Fibroblast of lung (primary cell): ENCODE results near the gene CWH43. TPM values are rescaled to one million over a fixed set of nuclear protein-coding genes. Genes with fewer than 3 reads are reported as not detected.

Experiments used
- DNase-seq, 2 donors: peaks; one replicate each; pipeline versions ENCODE4 v3.0.0 to v3.0.0-alpha.2; 2010; ENCODE audit warnings: low read depth in 2 of 2
- H2AFZ ChIP-seq: 2 replicates; pipeline ENCODE4 v1.5.1; 2012; ENCODE audit warnings: low read length, control low read depth, inconsistent platforms
- H3K27ac ChIP-seq: 2 replicates; pipeline ENCODE4 v1.5.1; 2011; ENCODE audit warnings: low read length, control low read depth; ENCODE audit not compliant: insufficient read depth
- H3K27me3 ChIP-seq: 2 replicates; pipeline ENCODE4 v1.5.1; 2011; ENCODE audit warnings: mild to moderate bottlenecking, low read length; ENCODE audit not compliant: control insufficient read depth, insufficient read depth
- H3K36me3 ChIP-seq: 2 replicates; pipeline ENCODE4 v1.5.1; 2011; ENCODE audit warnings: low read length; ENCODE audit not compliant: control insufficient read depth, insufficient read depth
- H3K4me1 ChIP-seq: 2 replicates; pipeline ENCODE4 v1.5.1; 2011; ENCODE audit warnings: low read length; ENCODE audit not compliant: control insufficient read depth, insufficient read depth; ENCODE audit errors: extremely low read depth
- H3K4me2 ChIP-seq: 2 replicates; pipeline ENCODE4 v1.5.1; 2011; ENCODE audit warnings: low read length, control low read depth; ENCODE audit not compliant: insufficient read depth; ENCODE audit errors: extremely low read depth
- H3K4me3 ChIP-seq, 4 experiments: fragments of 200-600 bp in 1 of 4; sonication (generic) in 1 of 4; replicated peaks in 1 of 4; 2 replicates each; pipeline ENCODE4 v1.5.1; 2011 to 2016; ENCODE audit warnings: low read length in 4 of 4, low read depth in 3 of 4, mild to moderate bottlenecking in 3 of 4, control low read depth in 2 of 4, inconsistent platforms in 1 of 4, mixed read lengths in 1 of 4; ENCODE audit not compliant: insufficient read depth in 1 of 4; ENCODE audit errors: control extremely low read depth in 1 of 4
- H3K79me2 ChIP-seq: 2 replicates; pipeline ENCODE4 v1.5.1; 2012; ENCODE audit warnings: mild to moderate bottlenecking, low read length, inconsistent platforms; ENCODE audit not compliant: control insufficient read depth, insufficient read depth
- H3K9ac ChIP-seq: 2 replicates; pipeline ENCODE4 v1.5.1; 2011; ENCODE audit warnings: mild to moderate bottlenecking, low read length, control low read depth; ENCODE audit not compliant: insufficient read depth
- H3K9me3 ChIP-seq: 2 replicates; pipeline ENCODE4 v1.5.1; 2012; ENCODE audit warnings: low read depth, low read length; ENCODE audit not compliant: control insufficient read depth, insufficient read depth
- H4K20me1 ChIP-seq: 2 replicates; pipeline ENCODE4 v1.5.1; 2011; ENCODE audit warnings: low read length; ENCODE audit not compliant: control insufficient read depth, insufficient read depth; ENCODE audit errors: extremely low read depth
- EZH2 ChIP-seq: IDR thresholded peaks from 2 replicates; pipeline ENCODE4 v1.5.1; 2012; ENCODE audit warnings: low read length, control low read depth, mild to moderate bottlenecking; ENCODE audit errors: missing control alignments
- polyA plus RNA-seq, 2 donors: library from polyadenylated mRNA; depleted of rRNA in 1 of 2; stranded (reverse) in 1 of 2; unstranded in 1 of 2; fragments of >200 nt; gene quantifications; 2 replicates each; pipeline ENCODE4 v1.2.1, GENCODE V29; 2011 to 2012; ENCODE audit warnings: missing spikeins in 1 of 2
- total RNA-seq: library from RNA; depleted of rRNA; stranded (reverse); fragments of >200 nt; gene quantifications from 2 replicates; pipeline ENCODE4 v1.2.1, GENCODE V29; 2014
- TF ChIP-seq, protein P1 (sequence below), 2 donors: IDR thresholded peaks in 1 of 2; conservative IDR thresholded peaks in 1 of 2; 1 replicate in 1 of 2; 2 replicates in 1 of 2; pipeline ENCODE4 v1.5.1; 2011 to 2012; ENCODE audit warnings: low read length in 2 of 2, control low read depth in 1 of 2, inconsistent platforms in 1 of 2, low read depth in 1 of 2, mild to moderate bottlenecking in 1 of 2

CWH43 gene
- total and polyA plus RNA-seq, 2 donors (not counting 1 experiment from before 2014, with no cell fraction given) = not detected

DNA sequence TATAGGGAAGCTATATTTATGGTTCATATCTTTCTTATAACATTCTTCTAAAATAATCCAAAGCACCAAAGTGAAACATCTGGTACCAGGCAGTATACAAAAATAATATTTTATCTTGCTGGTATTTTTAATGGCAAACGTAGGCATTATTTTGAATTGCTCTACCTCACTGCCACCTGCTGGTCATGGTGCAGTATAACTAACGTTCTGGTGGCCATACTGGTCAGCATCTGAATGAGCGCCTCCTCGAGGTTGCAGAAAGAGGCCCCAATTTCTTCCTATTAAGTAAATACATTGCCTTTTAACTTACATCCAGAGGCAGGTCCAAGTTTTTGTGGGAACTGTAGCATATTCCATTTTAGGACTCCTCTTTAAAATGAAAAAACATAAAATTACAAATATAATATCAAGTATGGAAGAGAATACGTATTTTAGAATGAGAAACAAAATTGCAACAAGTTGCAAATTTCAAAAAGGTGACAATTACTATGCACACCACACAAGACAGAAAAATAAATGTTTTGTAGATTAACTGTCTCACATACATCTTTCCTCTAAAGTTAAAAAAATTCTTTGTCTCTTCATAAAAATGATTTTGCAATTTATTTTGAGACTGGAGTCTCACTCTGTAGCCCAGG is 22.9 kb upstream of the CWH43 start:
- DNase-seq = peak; percentile 79 to 93

DNA sequence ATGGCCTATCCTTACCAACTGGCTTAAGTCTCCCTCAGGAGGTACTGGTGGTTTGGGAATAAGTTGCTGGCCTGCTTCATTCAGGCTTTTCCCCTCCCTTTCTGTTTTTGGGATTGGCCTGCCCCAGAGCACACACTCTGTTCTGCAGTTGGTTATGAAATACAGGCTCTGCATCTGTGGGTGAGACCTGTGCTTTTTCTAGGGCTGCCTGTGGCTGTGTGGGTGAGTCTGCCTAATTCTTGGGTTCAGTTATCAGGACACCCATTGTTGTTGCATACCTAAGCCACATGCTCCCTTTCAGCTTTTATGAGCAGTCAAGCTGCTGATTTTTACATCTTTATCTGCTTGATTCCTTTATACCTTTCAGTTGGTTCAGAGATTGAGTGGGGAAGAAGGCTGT is 19.0 kb upstream of the CWH43 start:
- Histone ChIP-seq H3K4me1 (peaks cover 6% of the 10 kb centered on the region), H3K9me3 (no peaks in the 10 kb centered on the region), H3K9ac (no peak overlapping the region), H4K20me1 (no peaks in the 10 kb centered on the region), H3K27ac (no peak overlapping the region), H3K4me2 (no peak overlapping the region), H3K36me3 (no peaks in the 10 kb centered on the region), H3K4me3 (no peak overlapping the region), H2AFZ (no peak overlapping the region), H3K79me2 (no peaks in the 10 kb centered on the region), H3K27me3 (no peaks in the 10 kb centered on the region)
- TF ChIP-seq EZH2 = no peak
- TF ChIP-seq, protein P1, sequence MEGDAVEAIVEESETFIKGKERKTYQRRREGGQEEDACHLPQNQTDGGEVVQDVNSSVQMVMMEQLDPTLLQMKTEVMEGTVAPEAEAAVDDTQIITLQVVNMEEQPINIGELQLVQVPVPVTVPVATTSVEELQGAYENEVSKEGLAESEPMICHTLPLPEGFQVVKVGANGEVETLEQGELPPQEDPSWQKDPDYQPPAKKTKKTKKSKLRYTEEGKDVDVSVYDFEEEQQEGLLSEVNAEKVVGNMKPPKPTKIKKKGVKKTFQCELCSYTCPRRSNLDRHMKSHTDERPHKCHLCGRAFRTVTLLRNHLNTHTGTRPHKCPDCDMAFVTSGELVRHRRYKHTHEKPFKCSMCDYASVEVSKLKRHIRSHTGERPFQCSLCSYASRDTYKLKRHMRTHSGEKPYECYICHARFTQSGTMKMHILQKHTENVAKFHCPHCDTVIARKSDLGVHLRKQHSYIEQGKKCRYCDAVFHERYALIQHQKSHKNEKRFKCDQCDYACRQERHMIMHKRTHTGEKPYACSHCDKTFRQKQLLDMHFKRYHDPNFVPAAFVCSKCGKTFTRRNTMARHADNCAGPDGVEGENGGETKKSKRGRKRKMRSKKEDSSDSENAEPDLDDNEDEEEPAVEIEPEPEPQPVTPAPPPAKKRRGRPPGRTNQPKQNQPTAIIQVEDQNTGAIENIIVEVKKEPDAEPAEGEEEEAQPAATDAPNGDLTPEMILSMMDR (conservative IDR thresholded peaks at IDR 0.05 in 1 of 2, IDR thresholded peaks at IDR 0.05 in 1 of 2; ENCODE audit: low read depth in 1 of 2, low read length in 2 of 2) = no peak
- peak in 1 of 2 donors; percentile 62 for DNase-seq

More for the DNA sequence above, 22.9 kb upstream of the CWH43 start:
- Histone ChIP-seq H3K4me3 (no peak overlapping the region), H3K4me1 (no peaks in the 10 kb centered on the region), H3K9ac (no peak overlapping the region), H3K9me3 (no peaks in the 10 kb centered on the region), H4K20me1 (no peaks in the 10 kb centered on the region), H3K4me2 (no peak overlapping the region), H3K36me3 (no peaks in the 10 kb centered on the region), H3K27ac (no peak overlapping the region), H3K79me2 (no peaks in the 10 kb centered on the region), H2AFZ (no peak overlapping the region), H3K27me3 (no peaks in the 10 kb centered on the region)
- TF ChIP-seq, protein P1 (conservative IDR thresholded peaks at IDR 0.05 in 1 of 2, IDR thresholded peaks at IDR 0.05 in 1 of 2; ENCODE audit: low read depth in 1 of 2, low read length in 2 of 2) = peak; percentile 99
- TF ChIP-seq EZH2 = no peak

DNA sequence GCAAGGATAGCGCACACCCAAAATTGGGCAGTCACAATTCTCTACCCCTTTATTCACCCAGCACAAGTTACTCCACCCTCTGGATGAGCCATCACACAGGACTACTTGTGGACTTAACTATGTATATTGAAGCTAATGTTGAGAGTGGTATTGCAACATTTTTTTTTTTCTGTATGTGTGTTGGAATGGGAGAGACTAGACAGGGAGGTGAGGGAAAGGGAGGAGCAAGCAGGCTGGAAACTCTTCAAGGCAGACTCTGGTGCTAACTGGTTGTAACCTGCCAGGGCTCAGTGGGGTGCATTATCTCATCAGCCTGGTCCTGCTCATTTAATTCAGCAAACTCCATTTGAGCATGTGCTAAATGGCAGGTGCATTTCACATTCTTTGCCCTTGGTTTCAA is 18.4 kb upstream of the CWH43 start:
- Histone ChIP-seq H3K27me3 (no peaks in the 10 kb centered on the region), H3K27ac (no peak overlapping the region), H3K4me2 (no peak overlapping the region), H3K4me1 (peaks cover 6% of the 10 kb centered on the region), H4K20me1 (no peaks in the 10 kb centered on the region), H3K36me3 (no peaks in the 10 kb centered on the region), H3K9me3 (no peaks in the 10 kb centered on the region), H2AFZ (no peak overlapping the region), H3K9ac (no peak overlapping the region), H3K79me2 (no peaks in the 10 kb centered on the region), H3K4me3 (no peak overlapping the region)
- TF ChIP-seq EZH2 = no peak
- TF ChIP-seq, protein P1 (conservative IDR thresholded peaks at IDR 0.05 in 1 of 2, IDR thresholded peaks at IDR 0.05 in 1 of 2; ENCODE audit: low read depth in 1 of 2, low read length in 2 of 2) = no peak
- peak; percentile 6 to 12 for DNase-seq
